Omental fat pad (tissue), 4 donors: ENCODE results near the gene ENTPD5. TPM values are rescaled to one million over a fixed set of nuclear protein-coding genes. Genes with fewer than 3 reads are reported as not detected.

Experiments used
- ATAC-seq: fragments of 150-250 bp; one replicate; pipeline ENCODE4 v1.9.1; 2016; ENCODE audit warnings: mild to moderate bottlenecking, moderate library complexity; ENCODE audit not compliant: low FRiP score
- DNase-seq: peaks from one replicate; pipeline ENCODE4 v3.0.0-alpha.2; 2019; ENCODE audit warnings: low spot score
- CTCF ChIP-seq, 3 donors: fragments of 450-650 bp; IDR thresholded peaks; one replicate each; pipeline ENCODE4 v1.5.1; 2016 to 2017; ENCODE audit warnings: antibody characterized with exemption in 3 of 3, mild to moderate bottlenecking in 3 of 3, moderate library complexity in 2 of 3
- total RNA-seq, 4 donors: library from RNA; depleted of rRNA; stranded (reverse); fragments of >200 nt; gene quantifications; one replicate each; pipeline ENCODE4 v1.1.0, GENCODE V29; 2016

Gene ENTPD5
- total RNA-seq, 4 donors from 2014 or later, result 6.8 to 12.7 (median 12.0) TPM

- DNase-seq (no peak), ATAC-seq (no peak)
- no peak for TF ChIP-seq CTCF (IDR thresholded peaks at IDR 0.05)
Measured at GRCh38 chr14:73988065-73988464, 31.0 kb downstream of the ENTPD5 start.

DNA sequence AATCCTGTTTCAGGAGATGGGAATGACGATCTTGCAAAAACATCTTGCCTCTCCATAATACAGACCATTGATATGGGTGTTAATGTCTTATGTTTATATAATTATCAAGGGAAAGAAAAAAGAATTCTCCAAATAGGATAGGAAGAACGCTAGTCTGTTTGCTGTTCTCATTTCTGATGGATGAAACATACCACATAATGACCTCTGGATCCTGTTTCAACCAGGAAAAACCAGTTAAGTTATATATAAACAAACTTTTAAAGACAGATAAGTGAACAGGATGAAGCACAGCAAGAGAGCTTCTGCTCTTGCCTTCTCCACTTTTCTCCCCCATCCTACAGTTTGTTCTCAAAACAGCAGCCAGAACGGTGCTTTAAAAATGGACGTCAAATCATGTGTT, 41.2 kb downstream of the ENTPD5 start:
- DNase-seq (no peak), ATAC-seq (no peak)
- no peak for TF ChIP-seq CTCF (IDR thresholded peaks at IDR 0.05)

DNA sequence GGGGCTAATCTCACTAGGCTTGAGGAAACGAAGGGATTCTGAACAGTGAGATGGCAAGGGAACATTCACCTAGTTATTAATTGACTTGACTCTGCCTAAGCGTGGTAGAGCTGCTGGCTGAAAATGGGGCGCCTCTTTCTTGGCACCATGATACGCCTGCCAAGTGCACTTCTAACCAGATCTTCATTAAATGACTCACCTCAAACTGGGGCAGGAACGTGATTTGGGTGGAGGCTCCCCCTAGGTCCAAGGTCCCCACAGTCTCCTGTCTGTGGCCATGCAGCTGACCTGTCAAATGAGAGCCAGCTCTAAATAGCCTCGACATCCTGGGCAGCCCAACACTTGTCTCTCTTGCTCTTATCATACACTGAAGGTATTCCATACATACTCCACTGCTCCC, 43.0 kb downstream of the ENTPD5 start:
- ATAC-seq, result no peak
- DNase-seq, result no peak
- TF ChIP-seq CTCF (IDR thresholded peaks at IDR 0.05), result no peak

DNA sequence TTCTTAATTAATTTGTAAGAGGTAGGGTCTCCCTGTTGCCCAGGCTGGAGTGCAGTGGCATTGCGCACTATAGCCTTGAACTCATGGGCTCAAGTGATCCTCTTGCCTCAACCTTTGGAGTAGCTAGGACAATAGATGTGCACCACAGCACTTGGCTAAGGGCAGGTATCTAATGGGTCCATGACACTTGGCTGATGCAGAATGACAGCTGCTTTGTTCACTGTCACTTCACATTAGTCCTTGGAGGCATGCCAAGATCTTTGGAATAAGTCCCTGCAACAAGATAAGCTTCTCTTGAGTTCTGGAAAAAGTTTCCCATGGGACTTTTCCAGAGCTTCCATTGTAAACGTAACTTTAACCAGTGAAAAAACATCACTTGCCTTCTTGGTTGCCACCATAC, 45.6 kb downstream of the ENTPD5 start:
- TF ChIP-seq CTCF (IDR thresholded peaks at IDR 0.05), result no peak
- ATAC-seq, result no peak
- DNase-seq, result no peak

DNA sequence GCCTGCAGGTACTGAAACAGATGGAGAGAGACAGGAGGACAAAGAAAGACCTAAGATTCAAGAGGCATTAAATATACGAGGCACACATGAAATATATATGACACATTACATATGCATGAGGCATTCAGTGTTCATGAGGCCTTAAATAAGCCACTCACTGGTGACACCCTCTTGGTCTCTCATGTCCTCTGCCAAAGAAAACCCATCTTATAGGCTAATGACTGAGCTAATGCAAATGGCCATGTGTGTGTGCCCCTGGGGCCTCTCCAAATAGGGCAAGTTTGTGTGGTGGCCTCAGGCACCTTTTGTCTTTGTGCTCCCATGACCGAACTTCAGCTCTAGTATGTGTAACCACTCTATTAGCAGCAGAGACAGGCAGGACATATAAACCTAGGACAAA, 50.2 kb downstream of the ENTPD5 start:
- ATAC-seq (no peak), DNase-seq (no peak)
- TF ChIP-seq CTCF (IDR thresholded peaks at IDR 0.05), result no peak

DNA sequence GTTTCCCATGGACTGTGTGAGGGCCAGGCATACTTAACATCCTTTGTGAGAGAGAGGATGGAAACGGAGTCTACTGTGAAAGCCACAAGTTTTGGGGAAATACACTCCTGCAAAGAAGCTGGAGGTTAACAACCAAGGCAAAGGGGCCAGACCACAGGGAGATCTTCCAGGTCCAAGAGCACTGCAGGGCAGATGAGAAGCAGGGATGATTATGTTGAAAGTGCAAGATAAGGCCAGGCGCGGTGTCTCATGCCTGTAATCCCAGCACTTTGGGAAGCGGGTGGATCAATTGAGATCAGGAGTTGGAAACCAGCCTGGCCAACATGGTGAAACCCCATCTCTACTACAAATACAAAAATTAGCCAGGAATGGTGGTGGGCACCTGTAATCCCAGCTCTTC, 53.9 kb downstream of the ENTPD5 start:
- ATAC-seq (no peak), DNase-seq (no peak)
- no peak for TF ChIP-seq CTCF (IDR thresholded peaks at IDR 0.05)

DNA sequence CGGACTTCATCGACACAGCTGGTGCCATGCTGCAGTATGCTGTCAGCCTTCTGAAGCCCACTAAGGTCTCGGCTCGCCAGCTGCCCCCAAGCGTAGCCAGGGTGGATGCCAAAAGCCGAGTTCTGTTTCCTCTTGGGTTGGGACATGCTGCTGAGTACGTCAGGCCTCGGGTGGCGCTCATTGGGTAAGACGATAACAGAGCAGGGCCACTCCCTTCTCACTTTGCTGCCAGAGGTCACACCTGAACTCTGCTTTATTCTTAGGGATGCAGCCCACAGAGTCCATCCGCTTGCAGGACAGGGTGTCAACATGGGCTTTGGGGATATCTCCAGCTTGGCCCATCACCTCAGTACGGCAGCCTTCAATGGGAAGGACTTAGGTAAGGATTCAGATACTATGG, 57.9 kb downstream of the ENTPD5 start:
- ATAC-seq, result no peak
- no peak for DNase-seq
- no peak for TF ChIP-seq CTCF (IDR thresholded peaks at IDR 0.05)
